Panc1 (cell line): ENCODE results near the gene NUP50. TPM values are rescaled to one million over a fixed set of nuclear protein-coding genes. Genes with fewer than 3 reads are reported as not detected.

ENCODE experiments used
- ATAC-seq: fragments of 200-7000 bp; cut with Tn5 transposase; 2 replicates; pipeline ENCODE4 v1.9.1; 2020; ENCODE audit warnings: mild to moderate bottlenecking, moderate library complexity
- BruUV-seq: library from RNA; stranded (reverse); fragments of 400-500 nt; replicated peaks from 2 replicates; lab custom pipeline; 2021; lab: Mats Ljungman, UMichigan
- CTCF ChIA-PET: fragments of 300-600 bp; sonication (Branson Sonifier 250); formaldehyde crosslinking; loops from one replicate; lab custom pipeline; 2022; ENCODE audit warnings: antibody characterized with exemption; lab: Charles Lee
- POLR2A ChIA-PET: fragments of 300-600 bp; sonication (Branson Sonifier 250); formaldehyde crosslinking; loops from one replicate; lab custom pipeline; 2022; ENCODE audit warnings: antibody characterized with exemption; lab: Charles Lee
- DNase-seq: peaks from one replicate; pipeline ENCODE4 v3.0.0-alpha.2; 2010; ENCODE audit warnings: low read depth, low spot score
- H3K27ac ChIP-seq: 2 replicates; pipeline ENCODE4 v1.5.1; 2011; ENCODE audit warnings: mild to moderate bottlenecking, low read length, inconsistent platforms
- H3K27me3 ChIP-seq: fragments of 200-500 bp; sonication (Bioruptor generic); 2 replicates; pipeline ENCODE4 v1.6.0; 2014; ENCODE audit warnings: low read length, inconsistent platforms; ENCODE audit not compliant: control insufficient read depth, insufficient read depth
- H3K36me3 ChIP-seq: fragments of 200-500 bp; sonication (Bioruptor generic); 2 replicates; pipeline ENCODE4 v1.5.1; 2014; ENCODE audit warnings: inconsistent platforms, mild to moderate bottlenecking, low read length, moderate library complexity; ENCODE audit not compliant: control insufficient read depth, insufficient read depth
- H3K4me1 ChIP-seq: 2 replicates; pipeline ENCODE4 v1.5.1; 2011; ENCODE audit warnings: inconsistent platforms, mild to moderate bottlenecking, low read length, moderate library complexity; ENCODE audit not compliant: control insufficient read depth, insufficient read depth
- H3K4me3 ChIP-seq, 2 experiments: 2 replicates each; pipeline ENCODE4 v1.5.1; 2011 to 2012; ENCODE audit warnings: low read depth in 2 of 2, low read length in 2 of 2, mild to moderate bottlenecking in 2 of 2, inconsistent platforms in 1 of 2, moderate library complexity in 1 of 2
- H3K9me3 ChIP-seq: fragments of 200-500 bp; sonication (Bioruptor generic); 2 replicates; pipeline ENCODE4 v1.5.1; 2014; ENCODE audit warnings: low read depth, mild to moderate bottlenecking, inconsistent platforms, low read length, moderate library complexity; ENCODE audit not compliant: control insufficient read depth, insufficient read depth
- CTCF ChIP-seq: fragments of 450-650 bp; IDR thresholded peaks from 2 replicates; pipeline ENCODE4 v1.5.1; 2017; ENCODE audit warnings: mild to moderate bottlenecking
- POLR2AphosphoS5 ChIP-seq: IDR thresholded peaks from 2 replicates; pipeline ENCODE4 v1.6.1; 2012; ENCODE audit warnings: mild to moderate bottlenecking, low read depth, low read length, moderate library complexity
- REST ChIP-seq, 2 experiments: IDR thresholded peaks; 2 replicates each; pipeline ENCODE4 v1.6.1; 2011 to 2012; ENCODE audit warnings: low read depth in 2 of 2, control low read depth in 1 of 2, low read length in 1 of 2, mild to moderate bottlenecking in 1 of 2, moderate library complexity in 1 of 2; ENCODE audit not compliant: insufficient read depth in 1 of 2
- SIN3A ChIP-seq: IDR thresholded peaks from 2 replicates; pipeline ENCODE4 v1.6.1; 2012; ENCODE audit warnings: low read depth, mild to moderate bottlenecking, low read length, moderate library complexity, borderline replicate concordance; ENCODE audit not compliant: insufficient read depth
- TCF7L2 ChIP-seq: IDR thresholded peaks from 2 replicates; pipeline ENCODE4 v1.6.1; 2011; ENCODE audit warnings: mild to moderate bottlenecking, low read depth, low read length, inconsistent platforms
- in situ Hi-C: cut with HindIII; loops from 2 replicates; pipeline ENCODE4 v1.10.0; 2016; ENCODE audit warnings: low sequenced_read_pairs, low pct_unique_long_range_greater_than_20kb
- intact Hi-C: fragments of 100-400 bp; cut with micrococcal nuclease; formaldehyde crosslinking; loops from one replicate; pipeline ENCODE4 v1.10.0; 2022; ENCODE audit not compliant: unreplicated experiment
- total RNA-seq: library from RNA; stranded (reverse); gene quantifications from one replicate; pipeline ENCODE4 v1.2.1, GENCODE V29; 2021; ENCODE audit not compliant: unreplicated experiment

NUP50 gene
- total RNA-seq, 1 experiment from 2014 or later = 52.1 TPM

- ChIA-PET POLR2A (no interaction called here), CTCF (no interaction called here)
- in situ Hi-C loops = no loop called here
- intact Hi-C loops = no loop called here
- no TSS peak for BruUV-seq
- Histone ChIP-seq H3K9me3 (no peaks in the 10 kb centered on the region), H3K4me1 (no peaks in the 10 kb centered on the region), H3K27ac (no peak overlapping the region), H3K36me3 (no peaks in the 10 kb centered on the region), H3K4me3 (no peak overlapping the region), H3K27me3 (no peaks in the 10 kb centered on the region)
- no peak for ATAC-seq
- TF ChIP-seq CTCF (no peak), POLR2AphosphoS5 (no peak)
- DNase-seq = no peak
Measured at GRCh38 chr22:45149671-45150070, 14.1 kb upstream of the NUP50 start.

GRCh38 chr22:45150139-45150538, 13.6 kb upstream of the NUP50 start:
- H3K36me3 ChIP-seq = no peaks in the 10 kb centered on the region
- ChIA-PET CTCF (no interaction called here), POLR2A (no interaction called here)
- no peak overlapping the region for H3K4me3 ChIP-seq
- TF ChIP-seq POLR2AphosphoS5 (no peak), TCF7L2 (no peak), CTCF (no peak), SIN3A (no peak), REST (IDR thresholded peaks at IDR 0.05; ENCODE audit: insufficient read depth in 1 of 2, low read depth in 2 of 2, low read length in 1 of 2) (no peak)
- no peaks in the 10 kb centered on the region for H3K4me1 ChIP-seq
- in situ Hi-C loops (no loop called here), intact Hi-C loops (no loop called here)
- ATAC-seq = no peak
- no TSS peak for BruUV-seq
- no peaks in the 10 kb centered on the region for H3K27me3 ChIP-seq
- no peaks in the 10 kb centered on the region for H3K9me3 ChIP-seq
- H3K27ac ChIP-seq = no peak overlapping the region
- no peak for DNase-seq
